NCI-H1048 (cell line): ENCODE data around the gene CCNT2.
"Not testable (repeated sequence)": the region's sequence is repeated elsewhere in the genome, so short reads cannot be mapped to it uniquely, and the experiment has no call there.

ENCODE experiments used
- DNase-seq: peaks from one replicate; lab custom pipeline; 2025; lab: John Stamatoyannopoulos, UW

Gene CCNT2

DNA sequence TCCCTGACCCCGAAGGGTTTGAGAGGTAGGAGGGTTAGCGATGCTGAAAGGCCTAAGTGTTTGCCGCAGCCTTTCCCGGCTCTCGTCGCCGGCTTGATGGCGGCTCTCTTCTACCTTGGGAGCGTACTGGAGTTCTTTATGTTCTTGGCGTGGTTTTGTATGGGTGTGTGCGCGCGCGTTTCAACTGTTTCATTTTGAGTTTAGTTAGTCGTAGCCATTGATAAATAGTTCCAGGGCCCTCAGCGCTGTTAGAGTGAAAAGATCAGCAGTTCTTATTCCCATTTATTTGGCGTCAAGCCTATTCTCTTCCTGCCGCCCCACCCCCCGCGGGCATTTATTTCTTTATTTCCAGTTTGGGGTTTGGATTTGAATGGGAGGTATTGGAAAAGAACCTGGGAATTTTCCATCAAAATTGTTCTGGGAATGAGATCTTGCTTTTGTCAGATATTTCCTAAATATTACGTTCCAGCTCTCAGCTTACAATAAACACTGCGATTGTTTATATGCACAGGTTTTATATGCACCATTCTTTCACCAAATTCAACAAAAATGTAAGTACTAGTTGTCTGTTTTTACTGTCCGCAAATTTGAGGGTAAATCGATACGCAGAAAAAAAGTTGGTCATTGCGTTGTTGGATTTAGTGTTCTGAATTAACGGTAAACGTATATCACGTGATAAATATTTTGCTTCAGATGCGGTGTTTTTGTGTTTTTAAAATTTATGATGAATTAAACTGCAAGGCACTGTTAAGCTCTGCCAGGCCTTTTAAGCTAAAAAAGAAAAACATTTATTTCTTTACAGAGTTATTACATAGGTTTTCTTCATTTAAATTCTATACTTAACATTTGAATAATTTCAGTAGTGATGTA lies 954 bp downstream of the CCNT2 start:
- no peak for DNase-seq

DNA sequence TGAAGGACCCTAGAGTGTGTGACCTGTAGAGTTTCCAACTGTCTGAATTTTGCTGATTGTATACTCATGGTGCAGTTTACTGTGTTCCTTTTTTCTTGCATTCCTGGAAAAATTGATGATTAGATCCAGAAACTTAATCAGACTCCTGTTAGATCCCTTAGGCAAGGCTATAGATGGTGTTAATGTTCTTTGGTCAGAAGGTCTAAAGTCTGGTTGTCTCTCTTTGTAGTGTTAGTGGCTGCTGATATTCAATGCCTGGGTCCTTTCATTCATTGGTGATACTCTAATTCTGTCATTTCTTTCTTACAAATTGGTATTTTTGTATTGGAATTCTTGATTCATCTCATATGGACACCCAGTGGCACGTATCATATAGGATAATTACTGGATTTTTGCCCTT lies 6.3 kb downstream of the CCNT2 start:
- DNase-seq: no peak

DNA sequence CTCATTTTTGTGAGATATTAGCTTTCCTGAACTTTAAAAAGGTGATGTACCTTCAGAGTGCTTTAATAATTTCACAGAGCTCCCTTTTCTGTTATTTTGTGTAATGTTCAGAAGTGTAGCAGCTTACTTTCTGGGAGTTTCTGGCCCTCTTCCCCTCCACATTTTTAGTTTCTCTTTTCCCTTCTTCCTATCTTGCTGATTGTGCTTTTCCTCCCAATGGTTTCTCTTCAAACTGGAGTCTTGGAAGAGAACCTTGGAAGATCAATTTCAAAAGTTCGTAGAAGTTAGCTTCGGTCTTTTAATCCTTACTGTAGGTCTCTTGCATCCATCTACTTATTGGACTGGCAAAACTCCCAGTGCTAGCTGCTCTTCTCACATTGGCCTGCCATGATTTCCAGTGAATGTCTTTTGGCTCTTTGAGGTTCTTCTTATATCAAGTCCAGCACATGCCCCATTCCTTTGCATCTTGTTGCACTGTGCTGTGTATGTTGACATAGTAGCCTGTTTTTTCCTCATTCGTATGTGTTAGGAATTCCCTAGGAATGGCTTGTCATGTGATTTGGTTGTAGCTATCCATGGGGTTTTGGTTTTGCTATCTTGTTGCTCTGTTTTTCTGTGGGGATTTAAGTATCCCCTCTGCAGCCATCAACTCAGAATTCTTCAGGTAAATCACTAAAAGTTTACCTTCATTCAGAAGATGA lies 7.8 kb downstream of the CCNT2 start:
- no peak for DNase-seq

DNA sequence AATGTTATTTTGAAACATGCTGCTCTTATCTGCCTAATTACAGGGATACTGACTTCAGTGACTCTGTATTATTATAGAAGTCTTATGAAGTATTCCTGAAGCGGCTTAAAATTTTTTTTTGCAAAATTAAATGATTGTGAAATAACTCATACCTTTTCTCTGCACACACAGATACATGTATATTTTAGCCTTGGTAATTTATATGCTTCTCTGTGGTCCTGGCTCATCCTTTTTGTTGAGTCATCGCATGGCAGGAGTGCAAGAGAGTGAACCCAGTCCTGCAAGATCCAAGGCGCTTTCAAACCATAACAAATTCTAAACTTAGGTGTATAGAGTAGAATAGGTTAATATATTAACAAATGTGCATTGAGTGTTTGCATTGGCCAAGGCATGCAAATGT lies 8.6 kb downstream of the CCNT2 start:
- no peak for DNase-seq

DNA sequence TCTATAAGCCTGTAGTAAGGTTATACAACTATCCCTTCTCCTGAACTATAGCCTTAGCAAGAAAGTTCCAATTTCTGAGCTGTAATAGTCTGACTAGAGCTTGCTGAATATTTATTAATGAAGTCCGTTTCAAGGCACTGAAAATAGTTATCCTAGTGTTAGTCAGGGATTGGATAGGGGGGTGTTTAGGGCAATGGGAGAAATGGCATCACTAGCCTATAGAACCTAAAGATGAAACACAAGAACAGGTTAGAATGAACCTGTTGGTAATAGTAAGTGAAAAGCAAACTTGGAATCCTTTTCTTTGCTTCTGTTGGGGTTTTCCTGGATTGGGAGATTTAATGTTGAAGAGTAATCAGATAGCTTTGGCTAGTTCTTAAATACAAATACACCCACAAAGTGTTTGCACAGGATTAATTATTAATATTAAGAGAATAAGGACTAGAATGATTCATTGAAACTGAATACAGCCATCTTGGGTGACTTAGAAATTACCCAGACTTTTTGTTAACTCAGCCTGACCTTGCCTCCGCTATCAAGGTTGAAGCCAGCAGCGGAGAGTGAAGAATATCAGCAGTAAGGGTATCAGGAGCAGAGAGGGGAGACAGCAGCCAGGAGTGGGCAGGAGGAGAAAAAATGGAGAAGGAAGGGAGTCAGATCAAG lies 14.4 kb downstream of the CCNT2 start:
- DNase-seq: no peak

DNA sequence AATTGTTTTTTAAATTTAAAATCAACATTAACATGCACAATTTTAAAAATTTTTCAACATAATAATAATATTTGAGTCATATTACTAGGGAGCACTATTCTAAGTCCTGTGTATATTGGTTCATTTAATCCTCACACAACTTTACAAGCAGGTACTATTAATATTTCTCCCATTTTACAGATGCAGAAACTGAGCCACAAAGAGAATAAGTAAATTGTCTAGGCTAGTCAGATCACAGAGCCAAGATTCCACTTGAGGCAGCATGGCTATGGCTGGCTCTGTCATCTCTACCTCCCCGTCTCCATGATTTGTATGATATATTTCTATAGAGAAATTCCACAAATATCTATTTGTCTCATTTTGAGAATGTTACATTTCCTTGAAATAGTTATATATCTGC lies 15.1 kb downstream of the CCNT2 start:
- DNase-seq: no peak

DNA sequence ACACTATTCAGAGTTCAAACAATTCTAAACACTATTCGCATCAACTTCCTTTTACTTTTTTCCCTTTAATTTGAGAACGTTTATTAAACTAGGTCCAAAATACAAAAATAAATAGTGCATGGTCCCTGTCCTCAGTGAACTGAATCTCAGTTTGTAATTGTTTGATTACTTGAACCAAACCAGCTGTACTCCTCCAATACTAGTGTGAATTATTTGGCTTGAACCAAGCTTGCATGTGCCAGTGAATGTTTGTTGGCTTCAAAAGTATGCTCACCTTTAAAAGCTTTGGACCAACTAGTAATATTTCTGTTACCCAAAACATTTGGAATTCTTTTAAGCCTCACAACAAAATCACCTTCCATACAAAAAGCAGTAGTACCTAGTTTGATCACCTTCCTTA lies 15.5 kb downstream of the CCNT2 start:
- DNase-seq: no peak

DNA sequence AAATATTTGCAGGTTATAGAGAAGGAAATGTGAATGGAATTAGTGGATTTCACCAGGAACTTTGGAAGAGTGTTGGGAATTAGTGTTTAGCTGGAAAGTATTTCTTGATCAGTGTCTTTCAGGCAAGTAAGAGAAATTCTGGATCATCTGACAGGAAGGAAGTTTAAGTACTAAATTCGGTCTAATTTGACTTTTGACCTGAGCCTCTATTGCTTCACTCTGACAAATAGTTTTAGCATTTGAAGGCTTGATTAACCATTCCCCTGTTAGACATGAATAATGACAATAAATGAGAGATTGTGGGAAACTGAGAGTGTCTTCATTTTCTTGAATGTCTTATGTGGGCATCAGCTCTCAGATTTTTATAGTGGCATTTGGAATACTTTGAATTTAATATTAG lies 16.0 kb downstream of the CCNT2 start:
- DNase-seq: no peak

DNA sequence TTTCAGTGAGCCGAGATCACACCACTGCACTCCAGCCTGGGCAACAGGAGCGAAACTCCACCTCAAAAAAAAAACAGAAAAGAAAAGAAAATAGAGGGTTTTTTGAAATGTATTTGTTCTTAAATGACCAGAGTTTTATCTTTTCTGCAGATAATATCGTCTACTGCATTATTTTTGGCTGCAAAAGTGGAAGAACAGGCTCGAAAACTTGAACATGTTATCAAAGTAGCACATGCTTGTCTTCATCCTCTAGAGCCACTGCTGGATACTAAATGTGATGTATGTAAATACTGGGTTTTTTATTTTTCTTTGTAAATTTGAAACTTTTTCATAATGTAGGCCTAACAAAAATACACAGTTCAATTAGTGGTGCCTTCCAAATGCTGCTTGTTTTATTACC lies 18.1 kb downstream of the CCNT2 start:
- no peak for DNase-seq

DNA sequence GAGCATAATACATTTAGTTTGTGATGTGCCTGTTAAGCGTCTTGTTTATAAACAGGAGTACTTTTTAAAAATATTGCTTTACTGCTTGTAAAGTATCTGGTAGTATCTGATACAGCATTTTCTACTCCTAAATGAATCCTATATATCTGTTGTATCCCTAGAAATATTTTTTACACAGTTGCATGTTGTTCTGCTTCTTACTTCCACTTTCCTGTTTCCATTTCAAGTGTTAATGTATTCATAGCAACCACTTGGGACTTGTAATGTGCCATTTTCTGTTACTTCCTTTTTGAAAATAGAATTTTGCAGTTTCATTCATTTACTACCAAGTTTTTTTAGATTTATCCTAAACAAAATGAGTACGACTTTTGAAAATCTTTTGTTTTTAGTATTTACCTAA lies 24.9 kb downstream of the CCNT2 start:
- no peak for DNase-seq

DNA sequence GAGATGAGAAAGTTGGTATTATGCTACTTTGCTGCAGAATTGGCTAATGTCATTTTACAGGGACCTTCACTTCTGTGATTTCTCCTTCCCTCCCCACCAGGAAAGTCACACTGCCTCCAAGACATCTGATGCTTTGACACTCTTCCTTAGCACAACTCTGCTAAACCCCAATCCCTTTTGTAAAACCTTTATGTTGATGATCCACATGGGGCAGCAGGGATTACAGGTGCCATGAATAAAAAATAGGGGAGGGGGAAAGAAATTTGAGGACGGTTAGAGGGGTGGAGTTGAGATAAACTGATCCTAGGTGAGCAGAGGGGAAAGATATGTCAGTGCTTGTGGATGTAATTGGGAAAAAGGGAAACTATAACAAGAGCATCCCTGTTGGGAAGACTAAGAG lies 26.4 kb downstream of the CCNT2 start:
- DNase-seq: no peak

DNA sequence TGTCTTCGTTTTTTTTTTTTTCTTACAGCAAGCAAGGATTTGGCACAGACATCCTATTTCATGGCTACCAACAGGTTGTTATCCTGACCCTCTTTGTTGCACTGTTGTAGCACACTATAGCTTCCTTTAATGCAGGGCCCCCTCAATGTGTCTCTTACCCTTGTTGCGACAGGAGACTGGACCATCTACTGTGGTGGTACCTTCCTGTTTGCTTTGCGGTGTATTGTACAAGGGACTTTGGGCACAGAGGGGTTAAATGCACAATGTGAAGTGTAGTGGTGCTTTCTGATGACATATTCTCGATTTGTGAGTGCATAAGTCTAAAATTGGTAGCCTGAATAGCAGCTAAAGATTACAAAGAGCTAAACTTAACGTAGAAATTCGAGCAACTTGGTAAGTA lies 27.5 kb downstream of the CCNT2 start:
- no peak for DNase-seq

DNA sequence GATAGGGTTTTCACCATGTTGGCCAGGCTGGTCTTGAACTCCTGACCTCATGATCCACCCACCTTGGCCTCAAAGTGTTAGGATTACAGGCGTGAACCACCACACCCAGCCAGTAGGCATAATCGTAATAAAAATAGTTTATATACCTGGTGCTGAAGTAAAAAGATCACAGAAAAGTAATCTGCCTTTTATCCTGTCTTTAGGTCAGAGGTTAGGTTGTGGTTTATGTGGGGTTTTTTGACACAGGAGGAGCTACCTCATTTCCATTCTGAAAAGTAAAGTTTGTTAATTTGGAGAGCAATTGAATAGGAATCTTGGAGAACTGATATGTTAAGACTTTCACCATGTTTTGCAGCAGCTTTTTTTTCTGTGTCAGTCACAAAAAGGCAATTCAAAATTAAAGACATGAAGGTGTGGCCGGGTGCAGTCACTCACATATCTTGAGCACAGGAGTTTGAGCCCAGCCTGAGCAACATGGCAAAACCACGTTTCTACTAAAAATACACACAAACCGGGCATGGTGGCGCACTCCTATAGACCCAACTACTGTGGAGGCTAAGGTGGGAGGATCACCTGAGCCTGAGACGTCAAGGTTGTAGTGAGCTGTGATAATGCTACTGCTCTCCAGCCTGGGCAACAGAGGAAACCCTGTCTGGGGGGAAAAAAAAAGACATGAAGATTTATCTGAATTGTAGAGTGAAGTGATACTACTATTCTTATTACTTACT lies 31.5 kb downstream of the CCNT2 start:
- DNase-seq: no peak

DNA sequence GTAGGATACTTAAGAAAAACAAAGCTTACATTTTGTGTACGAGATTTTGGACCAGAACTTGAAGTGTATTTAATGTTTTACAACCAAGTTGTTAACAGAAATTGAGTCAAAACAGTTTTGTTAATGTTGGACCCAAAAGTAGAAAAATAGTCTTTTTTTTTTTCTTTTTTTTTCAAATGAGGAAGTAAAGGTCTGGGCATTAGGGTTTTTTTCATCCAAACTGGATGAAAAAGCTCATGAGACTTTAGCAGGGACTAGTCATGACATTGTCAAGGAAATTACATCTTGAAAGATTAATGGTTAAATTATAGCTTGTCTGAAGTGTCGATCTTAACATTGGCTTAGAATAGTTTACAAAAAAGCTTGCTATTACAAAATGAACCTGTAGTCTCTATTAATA lies 32.3 kb downstream of the CCNT2 start:
- DNase-seq: no peak

DNA sequence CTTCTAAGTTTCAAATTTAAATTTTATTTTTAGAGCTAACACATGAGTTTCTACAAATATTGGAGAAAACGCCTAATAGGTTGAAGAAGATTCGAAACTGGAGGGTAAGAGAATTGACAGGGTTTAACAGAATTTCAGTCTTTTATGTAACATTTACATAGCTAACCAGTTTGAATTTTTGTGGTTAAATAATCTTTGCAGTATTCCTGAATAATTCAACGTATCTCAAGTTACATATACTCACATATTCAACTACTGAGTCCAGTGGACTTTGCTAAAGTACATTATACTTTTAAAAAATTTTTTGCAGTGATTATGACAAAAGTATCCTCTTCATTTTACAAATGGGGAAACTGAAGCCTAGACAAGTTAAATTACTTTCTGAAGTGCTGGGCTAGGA lies 34.0 kb downstream of the CCNT2 start:
- no peak for DNase-seq

DNA sequence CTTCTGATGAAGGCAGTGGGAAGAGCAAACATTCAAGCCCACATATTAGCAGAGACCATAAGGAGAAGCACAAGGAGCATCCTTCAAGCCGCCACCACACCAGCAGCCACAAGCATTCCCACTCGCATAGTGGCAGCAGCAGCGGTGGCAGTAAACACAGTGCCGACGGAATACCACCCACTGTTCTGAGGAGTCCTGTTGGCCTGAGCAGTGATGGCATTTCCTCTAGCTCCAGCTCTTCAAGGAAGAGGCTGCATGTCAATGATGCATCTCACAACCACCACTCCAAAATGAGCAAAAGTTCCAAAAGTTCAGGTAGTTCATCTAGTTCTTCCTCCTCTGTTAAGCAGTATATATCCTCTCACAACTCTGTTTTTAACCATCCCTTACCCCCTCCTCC lies 35.4 kb downstream of the CCNT2 start:
- DNase-seq: no peak

DNA sequence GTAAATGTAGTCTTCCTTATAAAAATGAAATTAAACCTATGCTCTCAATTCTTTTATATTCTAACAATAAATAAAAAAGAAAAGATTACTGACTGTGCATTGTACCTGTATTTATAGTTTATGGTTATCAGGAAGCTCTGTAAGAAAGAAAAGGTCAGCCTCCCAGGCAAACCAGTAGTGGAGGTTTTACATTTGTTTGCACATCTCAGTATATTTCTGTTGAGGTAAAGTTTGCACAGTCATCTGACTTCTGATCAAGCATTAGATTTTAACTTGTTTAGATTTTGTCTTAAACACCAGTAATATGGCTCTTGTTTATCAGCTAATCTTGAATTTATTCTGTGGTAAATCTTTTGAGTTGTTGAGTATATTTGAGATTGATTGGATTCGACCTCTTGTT lies 37.1 kb downstream of the CCNT2 start:
- no peak for DNase-seq

DNA sequence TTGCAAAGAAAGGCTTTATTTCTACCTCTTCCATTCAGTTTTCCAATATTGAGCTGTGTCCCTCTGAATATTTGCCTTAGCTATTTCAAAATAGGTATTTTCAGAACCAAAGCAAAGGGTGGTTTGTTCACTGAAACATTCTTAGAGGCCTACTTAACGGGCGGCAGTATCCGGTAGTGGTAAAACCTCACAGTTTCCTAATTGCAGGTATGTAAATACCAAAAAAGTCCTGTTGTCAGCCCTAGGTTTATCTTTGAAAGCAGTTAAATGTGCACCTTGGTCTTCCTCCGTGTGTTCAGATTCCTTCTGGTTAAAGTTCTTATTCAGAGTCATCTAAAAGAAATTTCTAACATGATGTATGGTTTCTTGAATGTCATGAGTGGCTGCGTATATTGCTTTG lies 38.9 kb downstream of the CCNT2 start:
- no peak for DNase-seq

DNA sequence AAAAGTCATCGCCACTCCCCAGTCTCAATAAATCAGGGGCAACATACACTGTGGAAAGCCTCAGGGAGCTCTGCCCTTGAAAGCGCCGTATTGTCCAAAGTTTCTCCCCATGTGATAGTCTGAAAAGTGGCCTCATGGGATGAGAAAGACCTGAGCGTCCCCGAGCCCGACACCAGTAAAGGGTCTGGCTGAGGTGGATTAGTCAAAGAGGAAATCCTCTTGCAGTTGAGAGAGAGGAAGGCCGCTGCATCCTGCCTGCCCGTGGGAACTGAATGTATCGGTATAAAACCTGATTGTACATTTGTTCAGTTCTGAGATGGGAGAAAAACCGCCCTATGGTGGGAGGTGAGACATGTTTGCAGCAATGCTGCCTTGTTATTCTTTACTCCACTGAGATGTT lies 48.5 kb downstream of the CCNT2 start:
- not testable (repeated sequence) for DNase-seq

DNA sequence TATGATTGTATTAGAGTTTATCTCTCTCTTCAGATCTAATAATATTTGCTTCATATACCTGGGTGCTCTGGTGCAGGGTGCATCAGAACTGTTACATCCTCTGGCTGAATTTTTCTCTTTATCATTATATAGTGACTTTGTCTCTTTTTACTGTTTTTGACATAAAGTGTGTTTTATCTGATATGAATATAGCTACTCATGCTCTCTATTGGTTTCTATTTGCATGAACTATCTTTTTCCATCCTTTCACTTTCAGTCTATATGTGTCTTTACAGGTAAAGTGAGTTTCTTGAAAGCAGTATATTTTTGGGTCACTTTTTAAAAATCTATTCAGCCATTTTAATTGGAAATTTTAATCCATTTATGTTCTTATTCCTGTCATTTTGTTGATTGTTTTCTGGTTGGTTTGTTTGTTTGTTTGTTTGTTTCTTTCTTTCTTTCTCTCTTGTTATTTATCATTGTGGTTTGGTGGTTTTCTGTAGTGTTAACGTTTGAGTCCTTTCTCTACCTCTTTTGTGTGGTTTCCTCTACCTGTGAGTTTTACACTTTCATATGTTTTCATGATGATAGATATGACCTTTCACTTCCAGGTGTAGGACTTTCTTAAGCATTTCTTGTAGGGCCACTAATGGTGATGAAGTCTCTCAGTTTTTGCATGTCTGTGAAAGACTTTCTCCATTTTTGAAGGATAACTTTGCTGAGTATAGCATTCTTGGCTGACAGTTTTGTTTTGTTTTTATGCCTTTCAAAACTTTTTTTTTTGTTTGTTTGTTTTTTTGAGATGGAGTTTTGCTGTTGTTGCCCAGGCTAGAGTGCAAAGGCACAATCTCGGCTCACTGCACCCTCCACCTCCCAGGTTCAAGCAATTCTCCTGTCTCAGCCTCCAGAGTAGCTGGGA lies 54.9 kb downstream of the CCNT2 start:
- no peak for DNase-seq

DNA sequence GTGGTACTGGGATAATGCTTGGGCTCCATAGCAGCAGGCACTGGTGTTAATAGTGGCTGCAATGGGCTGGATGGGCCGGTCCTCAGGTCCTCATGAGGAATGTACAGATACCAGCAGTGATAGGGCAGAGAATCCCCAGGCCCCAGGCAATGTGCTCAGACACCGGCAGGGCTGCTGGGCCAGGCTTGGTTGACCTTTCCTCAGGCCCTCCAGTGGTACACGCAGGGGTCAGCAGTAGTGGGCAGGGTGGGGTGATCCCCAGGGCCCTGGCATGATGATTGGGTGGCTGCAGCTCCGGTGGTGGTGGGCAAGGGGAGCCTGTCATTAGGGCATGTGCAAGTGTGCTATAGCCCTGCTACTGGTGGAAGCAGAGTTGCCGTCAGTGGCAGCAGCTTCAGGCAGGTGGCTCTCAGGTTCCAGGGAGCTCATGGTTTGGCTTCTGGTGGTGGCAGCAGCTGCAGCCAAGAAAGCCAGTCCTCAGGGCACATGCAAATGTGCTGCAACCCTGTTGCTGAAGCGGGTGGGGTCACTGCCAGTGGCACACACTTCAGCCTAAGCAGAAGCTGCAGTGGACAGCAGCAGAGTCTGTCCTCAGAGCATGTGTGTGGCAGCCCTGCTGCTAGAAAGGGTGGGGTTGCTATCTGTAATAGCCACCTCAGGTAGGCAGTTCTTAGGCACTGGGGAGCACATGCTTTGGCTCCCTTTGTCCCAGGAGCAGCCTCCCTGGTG lies 56.8 kb downstream of the CCNT2 start:
- no peak for DNase-seq
